Spleen (tissue), 11 donors: ENCODE results near the gene ZNF618. TPM values are rescaled to one million over a fixed set of nuclear protein-coding genes. Genes with fewer than 3 reads are reported as not detected.

Experiments used
- DNase-seq: peaks from one replicate; pipeline ENCODE4 v3.0.0-alpha.2; 2020
- H3K27ac ChIP-seq, 8 donors: fragments of 200-600 bp; sonication (generic) in 7 of 8; 1 replicate in 4 of 8; 2 replicates in 4 of 8; pipeline versions ENCODE4 v1.5.0 to v1.8.0; 2016 to 2021; ENCODE audit warnings: inconsistent platforms in 4 of 8, mild to moderate bottlenecking in 4 of 8, moderate library complexity in 1 of 8
- H3K27me3 ChIP-seq, 7 donors: fragments of 200-600 bp; sonication (generic) in 6 of 7; replicated peaks in 1 of 7; 1 replicate in 4 of 7; 2 replicates in 3 of 7; pipeline versions ENCODE4 v1.5.0 to v1.8.0; 2016 to 2021; ENCODE audit warnings: inconsistent platforms in 3 of 7, mild to moderate bottlenecking in 1 of 7
- H3K36me3 ChIP-seq, 6 donors: fragments of 200-600 bp; sonication (generic) in 5 of 6; 1 replicate in 4 of 6; 2 replicates in 2 of 6; pipeline versions ENCODE4 v1.5.0 to v1.8.0; 2016 to 2021; ENCODE audit warnings: inconsistent platforms in 2 of 6
- H3K4me1 ChIP-seq, 6 donors: fragments of 200-600 bp; sonication (generic) in 5 of 6; 1 replicate in 3 of 6; 2 replicates in 3 of 6; pipeline versions ENCODE4 v1.5.0 to v1.8.0; 2016 to 2021; ENCODE audit warnings: inconsistent platforms in 3 of 6
- H3K4me3 ChIP-seq, 8 donors: fragments of 200-600 bp; sonication (generic) in 7 of 8; 1 replicate in 4 of 8; 2 replicates in 4 of 8; pipeline versions ENCODE4 v1.5.0 to v1.8.0; 2016 to 2021; ENCODE audit warnings: inconsistent platforms in 4 of 8, mild to moderate bottlenecking in 4 of 8, moderate library complexity in 2 of 8
- H3K9me3 ChIP-seq, 8 donors: fragments of 200-600 bp; sonication (generic) in 7 of 8; 1 replicate in 4 of 8; 2 replicates in 4 of 8; pipeline versions ENCODE4 v1.5.0 to v1.8.0; 2016 to 2021; ENCODE audit warnings: inconsistent platforms in 4 of 8
- CTCF ChIP-seq, 11 experiments: fragments of 200-600 bp in 7 of 11; fragments of 450-650 bp in 4 of 11; sonication (generic) in 4 of 11; IDR thresholded peaks in 8 of 11; conservative IDR thresholded peaks in 3 of 11; 1 replicate in 7 of 11; 2 replicates in 4 of 11; pipeline versions ENCODE4 v1.4.0 to v1.8.0; 2016 to 2021; ENCODE audit warnings: antibody characterized with exemption in 11 of 11, inconsistent platforms in 4 of 11, mild to moderate bottlenecking in 1 of 11
- POLR2A ChIP-seq, 3 donors: fragments of 450-650 bp; IDR thresholded peaks; one replicate each; pipeline ENCODE4 v1.5.1; 2017; ENCODE audit warnings: antibody characterized with exemption in 3 of 3, mild to moderate bottlenecking in 1 of 3
- POLR2AphosphoS5 ChIP-seq, 3 donors: sonication (generic); formaldehyde crosslinking; IDR thresholded peaks; one replicate each; pipeline ENCODE4 v1.5.1; 2017; ENCODE audit warnings: antibody characterized with exemption in 3 of 3
- WGBS, 5 donors: extraction: QIAGEN DNeasy Blood & Tissue Kit in 3 of 5; methylation state at CpG; one replicate each; pipeline versions ENCODE4 v1.1.5 to v1.1.7; 2013 to 2018; 5-methylcytosine and 5-hydroxymethylcytosine counted together
- intact Hi-C: fragments of 100-400 bp; cut with DNase I; formaldehyde crosslinking; loops from one replicate; pipeline ENCODE4 v1.15.0; 2023; ENCODE audit warnings: low total_unique reads
- polyA plus RNA-seq, 3 donors: library from polyadenylated mRNA; stranded (reverse); fragments of 200-250 nt; gene quantifications; one replicate each; pipeline ENCODE4 v1.2.1, GENCODE V29; 2013
- total RNA-seq, 7 donors: library from RNA; depleted of rRNA in 3 of 7; stranded (reverse); fragments of >200 nt in 3 of 7; fragmentation: NEBNext Ultra II Directional in 4 of 7; extraction: Animal tissue kit (Norgen Biotek cat#: 25700) in 4 of 7; gene quantifications; one replicate each; pipeline versions ENCODE4 v1.1.0 to v1.2.1, GENCODE V29; 2016 to 2021
- donor health status: healthy with polysubstance abuse.
- donor health status: DM: no; HTN: no; CAD: no; lungs with moderate emphysema.
- donor health status: DM: no; HTN: no; CAD: no.
- donor health status: Bipolar disorder and iron deficiency.
- donor health status: healthy.
- donor health status: DM: no; HTN: no; CAD: no.
- donor health status: DM: yes; HTN: yes; CAD: no.

The ZNF618 gene
- total and polyA plus RNA-seq, 10 donors = 0.58 to 14.8 (median 8.4) TPM

GRCh38 chr9:113934167-113934828, 58.2 kb downstream of the ZNF618 start:
- no peaks in the 10 kb centered on the region for H3K27me3 ChIP-seq
- peaks cover 0 to 4% (median 0%) of the 10 kb centered on the region in 8 donors for H3K9me3 ChIP-seq
- H3K4me3 ChIP-seq = no peak overlapping the region
- no peaks in the 10 kb centered on the region for H3K36me3 ChIP-seq
- H3K27ac ChIP-seq = no peak overlapping the region
- no peak for TF ChIP-seq CTCF (IDR thresholded peaks at IDR 0.05 in 8 of 11, conservative IDR thresholded peaks at IDR 0.05 in 3 of 11)
- no peak for TF ChIP-seq POLR2A (IDR thresholded peaks at IDR 0.05)
- no peak for TF ChIP-seq POLR2AphosphoS5 (IDR thresholded peaks at IDR 0.05)
- intact Hi-C loops = no loop called here
- H3K4me1 ChIP-seq = peaks cover 0 to 9% (median 0%) of the 10 kb centered on the region in 6 donors
- DNase-seq = no peak
- 88 to 95% (median 89%) methylated on average over 14 of the region's 14 CpGs for WGBS, 5 donors

GRCh38 chr9:113934829-113935676, 58.9 kb downstream of the ZNF618 start:
- H3K27me3 ChIP-seq = no peaks in the 10 kb centered on the region
- WGBS, 5 donors = 88 to 96% (median 94%) methylated on average over 9 to 13 of the region's 13 CpGs
- H3K4me1 ChIP-seq = peaks cover 0 to 9% (median 0%) of the 10 kb centered on the region in 6 donors
- no peaks in the 10 kb centered on the region for H3K9me3 ChIP-seq
- H3K36me3 ChIP-seq = no peaks in the 10 kb centered on the region
- H3K4me3 ChIP-seq = no peak overlapping the region
- intact Hi-C loops = no loop called here
- TF ChIP-seq POLR2AphosphoS5 (IDR thresholded peaks at IDR 0.05) (no peak), POLR2A (IDR thresholded peaks at IDR 0.05) (no peak), CTCF (IDR thresholded peaks at IDR 0.05 in 8 of 11, conservative IDR thresholded peaks at IDR 0.05 in 3 of 11) (no peak)
- H3K27ac ChIP-seq = no peak overlapping the region
- no peak for DNase-seq

GRCh38 chr9:113935677-113936380, 59.7 kb downstream of the ZNF618 start:
- Histone ChIP-seq H3K4me1 (peaks cover 0 to 9% (median 0%) of the 10 kb centered on the region in 6 donors), H3K27me3 (no peaks in the 10 kb centered on the region), H3K4me3 (no peak overlapping the region), H3K36me3 (no peaks in the 10 kb centered on the region), H3K27ac (no peak overlapping the region), H3K9me3 (no peaks in the 10 kb centered on the region)
- intact Hi-C loops = no loop called here
- 81 to 96% (median 89%) methylated on average over 8 to 10 of the region's 10 CpGs for WGBS, 5 donors
- DNase-seq = no peak
- TF ChIP-seq POLR2AphosphoS5 (IDR thresholded peaks at IDR 0.05) (no peak), CTCF (IDR thresholded peaks at IDR 0.05 in 8 of 11, conservative IDR thresholded peaks at IDR 0.05 in 3 of 11) (no peak), POLR2A (IDR thresholded peaks at IDR 0.05) (no peak)
